ENCODE data around the gene FYTTD1. TPM values are rescaled to one million over a fixed set of nuclear protein-coding genes. Genes with fewer than 3 reads are reported as not detected.

FYTTD1 gene, protein sequence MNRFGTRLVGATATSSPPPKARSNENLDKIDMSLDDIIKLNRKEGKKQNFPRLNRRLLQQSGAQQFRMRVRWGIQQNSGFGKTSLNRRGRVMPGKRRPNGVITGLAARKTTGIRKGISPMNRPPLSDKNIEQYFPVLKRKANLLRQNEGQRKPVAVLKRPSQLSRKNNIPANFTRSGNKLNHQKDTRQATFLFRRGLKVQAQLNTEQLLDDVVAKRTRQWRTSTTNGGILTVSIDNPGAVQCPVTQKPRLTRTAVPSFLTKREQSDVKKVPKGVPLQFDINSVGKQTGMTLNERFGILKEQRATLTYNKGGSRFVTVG
- total RNA-seq (2012; rRNA removed), result 50.2 and 67.2 TPM in 2 replicates
- 15.4 and 20.4 TPM in 2 replicates for polyA plus RNA-seq (2012; rRNA removed)
- polyA plus RNA-seq (2012; cell fraction: cytosol; rRNA removed), result 2.2 and 3.6 TPM in 2 replicates
- polyA plus RNA-seq (2012; cell fraction: nucleus; rRNA removed; ENCODE audit: low replicate concordance), result 1.6 and 12.9 TPM in 2 replicates
- Bru-seq, nascent RNA, result percentile 85 among the genes with signal in this experiment
- BruChase-seq, experiment 1, labeled RNA remaining after a 6-hour chase, result percentile 94 among the genes with signal in this experiment
- BruChase-seq, experiment 2, labeled RNA remaining after a 2-hour chase, result percentile 90 among the genes with signal in this experiment
- long read RNA-seq, full-length matches to known transcripts, result 76 of 108 reads
- long read RNA-seq, partial matches to known transcripts, result 5 of 108 reads
- long read RNA-seq, other reads (novel, unspliced or antisense), result 27 of 108 reads

DNA sequence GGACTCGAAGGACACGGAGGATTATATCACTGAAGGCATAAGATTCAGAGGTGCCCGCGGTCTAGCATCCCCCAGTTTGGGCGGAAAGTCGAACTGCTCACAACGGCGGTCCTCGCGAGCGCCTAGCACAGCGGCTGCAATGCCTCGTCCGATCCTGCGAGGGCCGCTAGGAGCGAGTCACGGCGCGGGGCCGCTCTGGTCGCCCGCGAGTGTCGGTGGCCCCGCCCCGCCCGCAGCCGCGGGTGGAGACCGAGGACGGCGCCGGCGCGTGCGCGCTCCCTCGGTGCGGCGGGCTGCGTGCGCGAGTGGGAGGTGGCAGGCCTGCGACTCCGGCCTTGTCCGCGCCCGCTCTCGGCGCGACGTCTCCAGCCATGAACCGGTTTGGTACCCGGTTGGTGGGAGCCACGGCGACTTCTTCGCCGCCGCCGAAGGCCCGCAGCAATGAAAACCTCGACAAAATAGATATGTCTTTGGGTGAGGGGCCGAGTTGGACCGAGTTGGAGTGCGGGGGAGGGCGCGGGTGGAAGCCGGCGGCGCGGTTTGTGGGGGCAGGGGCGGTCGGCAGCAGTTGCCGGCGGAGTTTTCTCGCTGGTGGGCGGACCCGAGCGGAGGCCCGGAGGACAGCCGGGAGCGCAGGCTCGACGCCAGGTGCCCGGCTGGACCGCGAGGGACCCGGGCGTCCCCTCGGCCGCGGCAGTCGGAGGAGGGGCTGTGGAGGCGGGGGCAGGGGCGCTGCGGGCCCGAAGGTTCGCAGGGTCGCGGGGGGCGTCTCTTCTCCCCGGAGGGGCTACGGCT lies at the start of gene FYTTD1:
Gene FYTTD1, plus strand, starts transcription at position 283 of the 795 bp plus-strand sequence. Its CDS starts 89 bp downstream, at position 372.
- H3K27ac ChIP-seq (ENCODE audit: insufficient read depth, low read length), result peak within 1 kb of the TSS; percentile 94
- WGBS, 2 experiments (ENCODE audit: extremely low coverage in 2 of 2, insufficient read length in 1 of 2), result 0% methylated on average over 61 of the region's 104 CpGs; no CpG with 5 or more reads in 1 of the 2 experiments
- H3K4me2 ChIP-seq (ENCODE audit: low read depth, low read length), result peak within 1 kb of the TSS; percentile 99
- H3K14ac ChIP-seq (replicated peaks; ENCODE audit: low read depth, low read length), result peak within 1 kb of the TSS; percentile 96
- peak within 1 kb of the TSS; percentile 93 for H2AK9ac ChIP-seq (replicated peaks; ENCODE audit: low read depth, low read length, poor library complexity)
- H2BK15ac ChIP-seq (ENCODE audit: low read depth, low read length), result peak within 1 kb of the TSS; percentile 92; the same call in 2 of the 3 replicates
- H3K4me3 ChIP-seq (ENCODE audit: insufficient read depth, low read depth, low read length), result peak within 1 kb of the TSS; percentile 89
- H3K56ac ChIP-seq (ENCODE audit: extremely low read depth, insufficient read depth, low read length), result peak within 1 kb of the TSS; percentile 73
- no TSS peak for BruUV-seq (replicated peaks)
- H2BK20ac ChIP-seq (ENCODE audit: low read depth, low read length), result peak within 1 kb of the TSS; percentile 24; the same call in 1 of the 2 replicates
- in situ Hi-C loops (cut with MboI; ENCODE audit: low sequenced_read_pairs), result no loop called here
- H3K18ac ChIP-seq (ENCODE audit: low read depth, low read length), result peak within 1 kb of the TSS; percentile 72
- H3K79me1 ChIP-seq (ENCODE audit: low read depth in 1 of 2, low read length in 2 of 2), result peaks cover 7 to 21% of the 10 kb centered on the region in 2 experiments; a peak in 3 of 4 replicates
- H3K23ac ChIP-seq (ENCODE audit: low read depth, low read length), result peak within 1 kb of the TSS; percentile 98
- H3K9ac ChIP-seq (ENCODE audit: low read depth, low read length), result peak within 1 kb of the TSS; percentile 88
- H3K9me1 ChIP-seq (ENCODE audit: insufficient read depth, low read length), result peaks cover 5% of the 10 kb centered on the region; the same call in 1 of the 2 replicates
- peaks cover 42% of the 10 kb centered on the region for H4K20me1 ChIP-seq (ENCODE audit: insufficient read depth, low read length)
- peak within 1 kb of the TSS; percentile 95 for H3K4ac ChIP-seq (ENCODE audit: low read depth, low read length)
- peak within 1 kb of the TSS; percentile 100 for H2AFZ ChIP-seq (replicated peaks; ENCODE audit: low read length, poor library complexity)
- H3K9me3 ChIP-seq (ENCODE audit: control insufficient read depth, insufficient read depth, low read length), result no peaks in the 10 kb centered on the region
- DNase-seq (peak; percentile 84), ATAC-seq (ENCODE audit: low read depth) (peak; percentile 93)
- peaks cover 2% of the 10 kb centered on the region for H3K4me1 ChIP-seq (ENCODE audit: control insufficient read depth, insufficient read depth, low read length)
- peak within 1 kb of the TSS; percentile 91 for H2BK5ac ChIP-seq (ENCODE audit: low read depth, low read length, poor library complexity, severe bottlenecking)
- peak within 1 kb of the TSS; percentile 75 for H4K5ac ChIP-seq (ENCODE audit: low read depth, low read length)
- ChIA-PET CTCF (interaction anchor here (0.6 to 0.7 kb wide), 2 partner anchors 53 to 151 kb away, joined by 3 read pairs; no protein-coding TSS in a partner anchor), POLR2A (ENCODE audit: unreplicated experiment) (no interaction called here)
- dilution Hi-C loops (cut with HindIII; ENCODE audit: low sequenced_read_pairs, unreplicated experiment), result no loop called here
- H4K91ac ChIP-seq (ENCODE audit: insufficient read depth, low read depth, low read length), result peak within 1 kb of the TSS; percentile 75
- no peaks in the 10 kb centered on the region for H3K36me3 ChIP-seq (ENCODE audit: control insufficient read depth, insufficient read depth, low read length)
- peak within 1 kb of the TSS; percentile 50 to 70 for H4K8ac ChIP-seq (ENCODE audit: low read depth in 2 of 2, low read length in 2 of 2)
- H2BK120ac ChIP-seq (ENCODE audit: low read depth, low read length), result peak within 1 kb of the TSS; percentile 75
- H3K27me3 ChIP-seq (ENCODE audit: control insufficient read depth, insufficient read depth, low read length), result no peaks in the 10 kb centered on the region
- intact Hi-C loops (cut with micrococcal nuclease), result loop anchor here (1.0 kb wide), 1 partner anchor 12 kb away; no protein-coding TSS in a partner anchor
- H2AK5ac ChIP-seq (ENCODE audit: low read depth, low read length), result peak within 1 kb of the TSS; percentile 65; the same call in 1 of the 2 replicates
- TF ChIP-seq POLR2A (IDR thresholded peaks at IDR 0.05; ENCODE audit: low read depth, low read length) (no peak; the same call in none of the 2 replicates), CHD1 (IDR thresholded peaks at IDR 0.05; ENCODE audit: low read depth, low read length) (no peak), RFX5 (IDR thresholded peaks at IDR 0.05; ENCODE audit: low read depth, low read length) (no peak), MAZ (IDR thresholded peaks at IDR 0.05; ENCODE audit: borderline replicate concordance, low read depth, low read length) (peak; percentile 66; the same call in 1 of the 2 replicates), CEBPB (IDR thresholded peaks at IDR 0.05; ENCODE audit: low read depth, low read length) (no peak), SMC3 (IDR thresholded peaks at IDR 0.05; ENCODE audit: low read depth, low read length) (peak; percentile 6; the same call in 1 of the 2 replicates)
- TF ChIP-seq, protein P1, sequence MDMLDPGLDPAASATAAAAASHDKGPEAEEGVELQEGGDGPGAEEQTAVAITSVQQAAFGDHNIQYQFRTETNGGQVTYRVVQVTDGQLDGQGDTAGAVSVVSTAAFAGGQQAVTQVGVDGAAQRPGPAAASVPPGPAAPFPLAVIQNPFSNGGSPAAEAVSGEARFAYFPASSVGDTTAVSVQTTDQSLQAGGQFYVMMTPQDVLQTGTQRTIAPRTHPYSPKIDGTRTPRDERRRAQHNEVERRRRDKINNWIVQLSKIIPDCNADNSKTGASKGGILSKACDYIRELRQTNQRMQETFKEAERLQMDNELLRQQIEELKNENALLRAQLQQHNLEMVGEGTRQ (IDR thresholded peaks at IDR 0.05; ENCODE audit: low read depth, low read length), result no peak
- TF ChIP-seq, protein P2, sequence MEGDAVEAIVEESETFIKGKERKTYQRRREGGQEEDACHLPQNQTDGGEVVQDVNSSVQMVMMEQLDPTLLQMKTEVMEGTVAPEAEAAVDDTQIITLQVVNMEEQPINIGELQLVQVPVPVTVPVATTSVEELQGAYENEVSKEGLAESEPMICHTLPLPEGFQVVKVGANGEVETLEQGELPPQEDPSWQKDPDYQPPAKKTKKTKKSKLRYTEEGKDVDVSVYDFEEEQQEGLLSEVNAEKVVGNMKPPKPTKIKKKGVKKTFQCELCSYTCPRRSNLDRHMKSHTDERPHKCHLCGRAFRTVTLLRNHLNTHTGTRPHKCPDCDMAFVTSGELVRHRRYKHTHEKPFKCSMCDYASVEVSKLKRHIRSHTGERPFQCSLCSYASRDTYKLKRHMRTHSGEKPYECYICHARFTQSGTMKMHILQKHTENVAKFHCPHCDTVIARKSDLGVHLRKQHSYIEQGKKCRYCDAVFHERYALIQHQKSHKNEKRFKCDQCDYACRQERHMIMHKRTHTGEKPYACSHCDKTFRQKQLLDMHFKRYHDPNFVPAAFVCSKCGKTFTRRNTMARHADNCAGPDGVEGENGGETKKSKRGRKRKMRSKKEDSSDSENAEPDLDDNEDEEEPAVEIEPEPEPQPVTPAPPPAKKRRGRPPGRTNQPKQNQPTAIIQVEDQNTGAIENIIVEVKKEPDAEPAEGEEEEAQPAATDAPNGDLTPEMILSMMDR (conservative IDR thresholded peaks at IDR 0.05; ENCODE audit: low read depth, low read length), result peak; percentile 46
- TF ChIP-seq, protein P3, sequence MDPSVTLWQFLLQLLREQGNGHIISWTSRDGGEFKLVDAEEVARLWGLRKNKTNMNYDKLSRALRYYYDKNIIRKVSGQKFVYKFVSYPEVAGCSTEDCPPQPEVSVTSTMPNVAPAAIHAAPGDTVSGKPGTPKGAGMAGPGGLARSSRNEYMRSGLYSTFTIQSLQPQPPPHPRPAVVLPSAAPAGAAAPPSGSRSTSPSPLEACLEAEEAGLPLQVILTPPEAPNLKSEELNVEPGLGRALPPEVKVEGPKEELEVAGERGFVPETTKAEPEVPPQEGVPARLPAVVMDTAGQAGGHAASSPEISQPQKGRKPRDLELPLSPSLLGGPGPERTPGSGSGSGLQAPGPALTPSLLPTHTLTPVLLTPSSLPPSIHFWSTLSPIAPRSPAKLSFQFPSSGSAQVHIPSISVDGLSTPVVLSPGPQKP (IDR thresholded peaks at IDR 0.05; ENCODE audit: borderline replicate concordance, low read depth, low read length), result no peak
